Transverse colon (tissue), 3 donors: ENCODE measurements around the gene GOLPH3L.

ENCODE experiments used
- EP300 ChIP-seq: sonication (generic); formaldehyde crosslinking; IDR thresholded peaks from one replicate; pipeline ENCODE4 v1.6.1; 2017; ENCODE audit warnings: antibody characterized with exemption, low read depth
- TF ChIP-seq, protein P1 (sequence below), 5 experiments: fragments of 200-600 bp in 3 of 5; fragments of 450-650 bp in 2 of 5; sonication (generic) in 3 of 5; IDR thresholded peaks; 1 replicate in 2 of 5; 2 replicates in 3 of 5; pipeline ENCODE4 v1.5.1; 2016 to 2017; ENCODE audit warnings: antibody characterized with exemption in 5 of 5, inconsistent platforms in 3 of 5, mild to moderate bottlenecking in 2 of 5, moderate library complexity in 1 of 5

DNA sequence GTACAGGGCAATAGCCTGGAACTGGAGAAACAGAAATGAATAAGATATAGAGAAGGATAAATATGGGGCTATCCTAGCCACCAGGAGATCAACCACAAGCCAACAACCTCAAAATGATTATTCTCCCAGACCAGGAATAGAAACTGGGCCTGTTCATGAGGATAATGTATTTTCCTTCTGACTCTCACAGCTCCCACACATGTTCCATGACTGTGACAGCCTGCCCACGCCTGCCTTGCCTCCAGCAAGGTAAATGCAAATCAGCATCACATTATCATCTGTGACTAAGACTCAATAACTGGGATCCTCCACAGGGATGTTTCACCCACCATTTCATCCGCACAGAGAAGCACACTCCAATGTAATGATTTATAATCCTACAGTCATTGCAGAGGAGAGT, 70.8 kb downstream of the GOLPH3L start:
- TF ChIP-seq EP300, result no peak
- TF ChIP-seq, protein P1, sequence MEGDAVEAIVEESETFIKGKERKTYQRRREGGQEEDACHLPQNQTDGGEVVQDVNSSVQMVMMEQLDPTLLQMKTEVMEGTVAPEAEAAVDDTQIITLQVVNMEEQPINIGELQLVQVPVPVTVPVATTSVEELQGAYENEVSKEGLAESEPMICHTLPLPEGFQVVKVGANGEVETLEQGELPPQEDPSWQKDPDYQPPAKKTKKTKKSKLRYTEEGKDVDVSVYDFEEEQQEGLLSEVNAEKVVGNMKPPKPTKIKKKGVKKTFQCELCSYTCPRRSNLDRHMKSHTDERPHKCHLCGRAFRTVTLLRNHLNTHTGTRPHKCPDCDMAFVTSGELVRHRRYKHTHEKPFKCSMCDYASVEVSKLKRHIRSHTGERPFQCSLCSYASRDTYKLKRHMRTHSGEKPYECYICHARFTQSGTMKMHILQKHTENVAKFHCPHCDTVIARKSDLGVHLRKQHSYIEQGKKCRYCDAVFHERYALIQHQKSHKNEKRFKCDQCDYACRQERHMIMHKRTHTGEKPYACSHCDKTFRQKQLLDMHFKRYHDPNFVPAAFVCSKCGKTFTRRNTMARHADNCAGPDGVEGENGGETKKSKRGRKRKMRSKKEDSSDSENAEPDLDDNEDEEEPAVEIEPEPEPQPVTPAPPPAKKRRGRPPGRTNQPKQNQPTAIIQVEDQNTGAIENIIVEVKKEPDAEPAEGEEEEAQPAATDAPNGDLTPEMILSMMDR (IDR thresholded peaks at IDR 0.05), result no peak
